OCI-LY3 (cell line): Measurements from ENCODE around the gene TBC1D2B.

ENCODE experiments used
- H2AFZ ChIP-seq: fragments of 200-600, 300-600 bp; shearing (Covaris generic); 2 replicates; pipeline ENCODE4 v1.6.0; 2014; ENCODE audit warnings: antibody characterized with exemption, low read depth, low read length
- H3K27ac ChIP-seq: fragments of 200-600, 300-600 bp; sonication (generic); 2 replicates; pipeline ENCODE4 v1.5.1; 2014; ENCODE audit warnings: mild to moderate bottlenecking, low read length, moderate library complexity, mixed read lengths
- H3K27me3 ChIP-seq: fragments of 200-600, 300-600 bp; sonication (generic); 2 replicates; pipeline ENCODE4 v1.6.1; 2014; ENCODE audit warnings: low read depth, low read length, mixed read lengths
- H3K36me3 ChIP-seq: fragments of 200-600, 300-600 bp; sonication (generic); replicated peaks from 2 replicates; pipeline ENCODE3; 2014; ENCODE audit warnings: low read depth, low read length, mixed read lengths
- H3K4me1 ChIP-seq: fragments of 300-600, 200-600 bp; sonication (generic); 2 replicates; pipeline ENCODE4 v1.6.1; 2014; ENCODE audit warnings: low read length, mixed read lengths
- H3K4me2 ChIP-seq: fragments of 200-600, 300-600 bp; sonication (generic); 2 replicates; pipeline ENCODE4 v1.6.1; 2014; ENCODE audit warnings: low read length, mixed read lengths
- H3K4me3 ChIP-seq: fragments of 300-600, 200-600 bp; sonication (generic); 2 replicates; pipeline ENCODE4 v1.5.1; 2014; ENCODE audit warnings: antibody characterized with exemption, mild to moderate bottlenecking, low read length, moderate library complexity
- H3K79me2 ChIP-seq: fragments of 300-600, 200-600 bp; shearing (Covaris generic); 2 replicates; pipeline ENCODE4 v1.6.1; 2014; ENCODE audit warnings: mild to moderate bottlenecking, low read length, mixed read lengths
- H3K9ac ChIP-seq: fragments of 300-600, 200-600 bp; shearing (Covaris generic); 2 replicates; pipeline ENCODE4 v1.6.0; 2014; ENCODE audit warnings: mild to moderate bottlenecking, low read length, moderate library complexity
- H3K9me3 ChIP-seq: fragments of 200-600, 300-600 bp; shearing (Covaris generic); 2 replicates; pipeline ENCODE4 v1.6.1; 2014; ENCODE audit warnings: low read length, mixed read lengths; ENCODE audit not compliant: insufficient read depth
- H4K20me1 ChIP-seq: fragments of 200-600, 300-600 bp; sonication (generic); 2 replicates; pipeline ENCODE4 v1.6.1; 2016; ENCODE audit warnings: low read length, mixed read lengths; ENCODE audit not compliant: insufficient read depth
- EZH2phosphoT487 ChIP-seq: fragments of 200-600 bp; shearing (Covaris generic); IDR thresholded peaks from 2 replicates; pipeline ENCODE4 v1.6.1; 2018; ENCODE audit warnings: antibody characterized with exemption, mixed run types, low read depth
- TF ChIP-seq, protein P1 (sequence below): fragments of 200-600, 300-600 bp; sonication (generic); IDR thresholded peaks from 2 replicates; pipeline ENCODE4 v1.5.1; 2014; ENCODE audit warnings: antibody characterized with exemption, low read length, low read depth

The TBC1D2B gene

DNA sequence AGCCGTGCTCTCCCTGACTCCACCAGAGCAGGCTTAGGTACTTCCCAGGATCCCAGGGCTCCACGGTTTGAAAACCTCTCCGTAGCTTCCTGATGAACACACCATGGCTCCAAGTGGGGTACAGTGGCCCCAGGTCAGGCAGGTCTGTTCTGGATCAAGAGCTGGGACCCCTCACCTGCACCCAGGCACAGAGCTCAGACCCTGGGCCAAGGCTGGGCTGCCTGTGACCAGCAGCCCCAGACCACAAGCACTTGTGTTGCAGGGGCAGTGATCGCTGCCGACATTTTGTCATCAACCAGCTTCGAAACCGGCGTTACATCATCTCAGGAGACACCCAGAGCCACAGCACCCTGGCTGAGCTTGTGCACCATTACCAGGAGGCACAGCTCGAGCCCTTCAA, 20.2 kb upstream of the TBC1D2B start:
- no peak overlapping the region for H2AFZ ChIP-seq

DNA sequence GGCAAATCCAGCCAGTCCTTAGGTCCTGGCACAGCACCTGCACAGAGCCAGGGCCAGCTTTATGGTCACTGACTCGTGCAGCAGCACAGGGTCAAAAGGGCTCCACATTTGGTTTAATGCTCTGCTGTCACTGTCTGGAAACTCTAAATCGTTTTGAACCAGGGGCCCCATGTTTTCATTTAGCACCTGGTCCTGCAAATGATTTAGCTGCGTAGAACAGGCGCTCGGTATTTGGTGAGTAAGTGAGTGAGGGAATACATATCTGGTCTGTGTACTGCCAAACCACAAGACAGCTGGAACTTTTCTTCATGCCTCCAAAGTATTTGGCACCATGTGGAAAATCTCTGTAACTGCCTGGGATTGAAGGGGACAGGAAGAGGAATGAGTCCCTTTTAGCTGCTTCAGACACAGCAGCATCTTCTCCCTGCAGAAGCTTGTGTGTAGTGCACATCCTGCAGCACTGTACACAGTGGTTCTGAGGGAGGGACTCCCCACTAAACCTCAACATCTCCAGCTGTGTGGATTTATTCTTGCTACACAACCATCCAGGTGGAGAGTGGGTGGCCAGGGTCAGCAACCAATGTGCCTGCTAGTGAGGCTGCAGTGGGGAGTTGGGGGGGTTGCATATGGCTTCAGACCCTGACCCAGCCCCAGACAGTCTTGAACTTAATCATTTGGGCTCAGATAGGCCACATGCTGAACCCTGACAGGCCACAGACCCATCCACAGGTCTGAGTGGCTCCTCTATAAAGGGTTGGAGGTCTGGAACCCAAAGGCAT, 15.9 kb upstream of the TBC1D2B start:
- Histone ChIP-seq H3K4me2 (no peak overlapping the region), H3K27me3 (peaks cover 8% of the 10 kb centered on the region), H3K36me3 (no peaks in the 10 kb centered on the region), H3K9me3 (no peaks in the 10 kb centered on the region), H2AFZ (no peak overlapping the region), H4K20me1 (no peaks in the 10 kb centered on the region), H3K9ac (no peak overlapping the region), H3K27ac (no peak overlapping the region), H3K4me3 (no peak overlapping the region), H3K79me2 (no peaks in the 10 kb centered on the region), H3K4me1 (peaks cover 3% of the 10 kb centered on the region)
- no peak for TF ChIP-seq EZH2phosphoT487
- TF ChIP-seq, protein P1, sequence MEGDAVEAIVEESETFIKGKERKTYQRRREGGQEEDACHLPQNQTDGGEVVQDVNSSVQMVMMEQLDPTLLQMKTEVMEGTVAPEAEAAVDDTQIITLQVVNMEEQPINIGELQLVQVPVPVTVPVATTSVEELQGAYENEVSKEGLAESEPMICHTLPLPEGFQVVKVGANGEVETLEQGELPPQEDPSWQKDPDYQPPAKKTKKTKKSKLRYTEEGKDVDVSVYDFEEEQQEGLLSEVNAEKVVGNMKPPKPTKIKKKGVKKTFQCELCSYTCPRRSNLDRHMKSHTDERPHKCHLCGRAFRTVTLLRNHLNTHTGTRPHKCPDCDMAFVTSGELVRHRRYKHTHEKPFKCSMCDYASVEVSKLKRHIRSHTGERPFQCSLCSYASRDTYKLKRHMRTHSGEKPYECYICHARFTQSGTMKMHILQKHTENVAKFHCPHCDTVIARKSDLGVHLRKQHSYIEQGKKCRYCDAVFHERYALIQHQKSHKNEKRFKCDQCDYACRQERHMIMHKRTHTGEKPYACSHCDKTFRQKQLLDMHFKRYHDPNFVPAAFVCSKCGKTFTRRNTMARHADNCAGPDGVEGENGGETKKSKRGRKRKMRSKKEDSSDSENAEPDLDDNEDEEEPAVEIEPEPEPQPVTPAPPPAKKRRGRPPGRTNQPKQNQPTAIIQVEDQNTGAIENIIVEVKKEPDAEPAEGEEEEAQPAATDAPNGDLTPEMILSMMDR, result no peak

More for the DNA sequence above, 20.2 kb upstream of the TBC1D2B start:
- no peaks in the 10 kb centered on the region for H3K36me3 ChIP-seq
- no peak overlapping the region for H3K4me2 ChIP-seq
- no peaks in the 10 kb centered on the region for H3K79me2 ChIP-seq
- no peak overlapping the region for H3K9ac ChIP-seq
- H3K27ac ChIP-seq, result no peak overlapping the region
- H3K27me3 ChIP-seq, result peaks cover 8% of the 10 kb centered on the region
- H3K9me3 ChIP-seq, result no peaks in the 10 kb centered on the region
- no peak overlapping the region for H3K4me3 ChIP-seq
- H4K20me1 ChIP-seq, result no peaks in the 10 kb centered on the region
- H3K4me1 ChIP-seq, result no peaks in the 10 kb centered on the region
- TF ChIP-seq, protein P1, result no peak
- TF ChIP-seq EZH2phosphoT487, result no peak

DNA sequence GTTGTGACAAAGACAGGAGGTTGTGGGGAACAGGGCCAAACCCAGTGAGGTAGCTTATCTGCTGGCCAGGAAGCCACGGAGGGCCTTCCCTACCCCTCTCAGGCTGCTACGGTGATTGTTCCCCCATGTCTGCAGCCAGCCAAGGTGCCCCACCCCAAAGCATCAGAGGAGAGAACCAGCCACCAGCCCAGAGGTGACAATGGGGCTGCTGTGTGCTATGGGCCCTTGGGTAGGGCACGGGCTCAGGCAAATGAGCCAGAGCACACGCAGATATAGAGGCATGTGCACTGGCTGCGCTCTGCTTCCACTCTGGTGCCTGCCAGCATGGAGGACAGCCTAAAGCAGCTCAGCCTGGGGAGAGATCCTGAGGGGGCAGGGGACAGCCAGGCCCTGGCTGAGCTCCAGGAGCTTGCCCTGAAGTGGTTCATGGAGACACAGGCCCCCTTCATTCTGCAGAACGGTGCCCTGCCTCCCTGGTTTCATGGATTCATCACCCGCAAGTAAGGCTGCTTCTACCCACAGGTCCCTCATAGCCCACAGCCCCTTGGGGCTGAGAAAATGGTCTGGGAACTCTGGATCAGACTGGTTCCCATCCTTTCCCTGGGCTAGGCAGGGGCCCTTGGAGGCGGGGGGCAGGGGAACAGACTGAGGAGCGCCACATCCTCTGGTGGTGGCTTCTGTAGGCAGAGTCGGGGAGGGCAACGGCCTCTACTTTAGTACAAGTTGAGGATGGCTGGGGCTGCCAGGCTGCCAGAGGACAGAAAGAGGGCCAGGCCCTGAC, 14.9 kb upstream of the TBC1D2B start, which contains the start of gene SH2D7:
SH2D7 (plus strand) TSS at position 301 of the 781 bp plus-strand sequence; CDS start at position 325, 24 bp downstream.
- Histone ChIP-seq H3K9me3 (no peaks in the 10 kb centered on the region), H3K79me2 (no peaks in the 10 kb centered on the region), H3K4me1 (peaks cover 13% of the 10 kb centered on the region), H3K27me3 (peaks cover 8% of the 10 kb centered on the region), H2AFZ (no peak within 1 kb of the TSS), H3K27ac (no peak within 1 kb of the TSS), H4K20me1 (no peaks in the 10 kb centered on the region), H3K36me3 (no peaks in the 10 kb centered on the region), H3K4me2 (no peak within 1 kb of the TSS), H3K9ac (no peak within 1 kb of the TSS), H3K4me3 (no peak within 1 kb of the TSS)
- TF ChIP-seq, protein P1, result no peak
- no peak for TF ChIP-seq EZH2phosphoT487

DNA sequence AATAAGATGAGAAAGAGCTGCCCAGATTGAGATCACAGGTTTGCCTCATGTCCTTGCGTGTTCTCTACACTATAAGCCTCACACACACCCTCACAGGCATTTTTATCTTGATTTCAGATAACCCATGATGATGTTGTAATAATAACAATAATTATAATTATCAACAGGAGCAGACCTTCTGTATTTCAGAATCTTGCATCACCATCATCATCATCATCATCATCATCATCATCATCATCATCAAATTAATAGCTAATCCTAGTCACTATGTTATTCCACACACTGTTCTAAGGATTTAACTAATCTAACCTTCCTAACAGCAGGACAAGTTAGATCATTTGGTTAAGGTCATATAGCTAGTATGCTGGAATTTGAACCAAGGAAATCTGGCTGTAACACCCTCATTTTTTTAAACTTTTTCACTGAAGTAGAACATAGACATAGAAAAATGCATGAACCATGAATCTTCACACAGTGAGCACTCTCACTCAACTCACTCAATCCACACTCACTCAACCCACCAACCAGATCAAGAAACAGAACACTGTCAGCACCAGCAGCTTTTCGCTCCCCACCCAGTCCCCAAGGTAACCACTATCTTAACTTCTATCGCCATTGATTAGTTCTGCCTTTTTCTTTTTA, 13.0 kb upstream of the TBC1D2B start:
- Histone ChIP-seq H3K4me2 (no peak overlapping the region), H3K27ac (no peak overlapping the region), H3K4me3 (no peak overlapping the region), H3K36me3 (no peaks in the 10 kb centered on the region), H3K27me3 (peaks cover 8% of the 10 kb centered on the region), H2AFZ (no peak overlapping the region), H4K20me1 (no peaks in the 10 kb centered on the region), H3K4me1 (peaks cover 17% of the 10 kb centered on the region), H3K9ac (no peak overlapping the region), H3K79me2 (no peaks in the 10 kb centered on the region), H3K9me3 (no peaks in the 10 kb centered on the region)
- TF ChIP-seq, protein P1, result no peak
- TF ChIP-seq EZH2phosphoT487, result no peak
